NCI-H1417 (cell line): ENCODE results near the gene OTUB1.
A peak's percentile ranks its signal among the peaks of the same experiment; 100 is the strongest.

Source experiments
- DNase-seq, 3 experiments: peaks; one replicate each; lab custom pipeline; 2025; lab: John Stamatoyannopoulos, UW

Gene OTUB1

GRCh38 chr11:64007160-64007628 is 21.0 kb downstream of the OTUB1 start:
- DNase-seq, result no peak

DNA sequence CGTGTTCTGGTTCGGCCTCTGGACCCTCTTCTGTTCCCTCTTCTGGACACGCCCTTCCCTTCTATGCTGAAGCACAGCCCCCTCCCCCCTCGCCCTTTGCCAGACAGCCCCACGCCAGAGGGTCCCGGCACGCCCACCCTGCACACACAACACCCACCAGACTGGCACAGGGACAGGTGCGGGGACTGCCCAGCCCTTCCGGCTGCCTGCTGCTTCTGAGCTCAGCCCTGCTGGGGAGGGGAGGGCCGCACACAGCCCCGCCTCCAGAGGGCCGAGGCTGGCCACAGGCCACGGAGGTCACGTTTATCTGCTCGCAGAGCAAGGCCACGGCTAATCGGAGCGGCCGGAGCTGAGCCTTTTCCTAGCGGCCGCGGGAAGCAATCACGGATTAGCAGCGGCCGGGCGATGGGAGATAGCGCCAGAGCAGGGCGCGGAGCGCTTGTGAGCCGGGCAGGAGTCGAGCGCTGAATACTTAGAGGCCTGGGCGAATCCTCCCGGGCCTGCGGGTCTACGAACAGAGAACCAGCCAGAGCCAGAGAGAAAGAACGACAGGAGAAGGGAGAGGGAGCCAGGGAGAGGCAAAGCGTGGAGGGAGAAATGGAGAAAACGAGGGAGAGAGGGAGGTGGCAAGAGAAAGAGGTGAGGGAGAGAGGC is 21.5 kb downstream of the OTUB1 start:
- DNase-seq, result peak in 1 of 3 experiments; percentile 10

- no peak for DNase-seq
Measured at GRCh38 chr11:64008283-64008913, 22.2 kb downstream of the OTUB1 start.

- no peak for DNase-seq
Measured at GRCh38 chr11:64008914-64009633, 22.8 kb downstream of the OTUB1 start.

DNA sequence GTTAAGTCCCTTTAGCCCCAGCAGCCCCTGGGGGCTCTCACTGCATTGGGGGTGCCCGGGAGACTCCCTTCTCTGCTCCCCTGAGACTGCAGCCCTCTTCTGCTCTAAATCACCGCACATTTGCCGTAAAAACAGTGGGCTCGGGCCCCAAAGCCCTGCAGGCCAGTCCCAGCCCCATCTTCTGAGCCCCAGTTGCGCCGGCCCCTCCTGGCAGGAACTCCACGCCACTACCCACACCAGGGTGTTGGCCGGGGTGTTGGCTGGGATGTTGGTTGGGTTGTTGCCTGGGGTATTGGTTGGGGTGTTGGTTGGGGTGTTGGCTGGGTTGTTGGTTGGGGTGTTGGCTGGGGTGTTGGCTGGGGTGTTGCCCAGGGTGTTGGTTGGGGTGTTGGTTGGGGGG is 23.5 kb downstream of the OTUB1 start:
- no peak for DNase-seq

DNA sequence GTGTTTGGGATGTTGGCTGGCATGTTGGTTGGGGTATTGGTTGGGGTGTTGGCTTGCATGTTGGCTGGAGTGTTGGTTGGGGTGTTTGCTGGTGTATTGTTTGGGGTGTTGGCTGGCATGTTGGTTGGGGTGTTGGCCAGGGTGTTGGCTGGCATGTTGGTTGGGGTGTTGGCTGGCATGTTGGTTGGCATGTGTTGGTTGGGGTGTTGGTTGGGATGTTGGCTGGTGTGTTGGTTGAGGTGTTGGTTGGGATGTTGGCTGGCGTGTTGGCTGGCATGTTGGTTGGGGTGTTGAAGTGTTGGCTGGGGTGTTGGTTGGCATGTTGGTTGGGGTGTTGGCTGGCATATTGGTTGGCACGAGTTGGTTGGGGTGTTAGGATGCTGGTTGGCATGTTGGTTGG is 24.5 kb downstream of the OTUB1 start:
- DNase-seq, result no peak

DNA sequence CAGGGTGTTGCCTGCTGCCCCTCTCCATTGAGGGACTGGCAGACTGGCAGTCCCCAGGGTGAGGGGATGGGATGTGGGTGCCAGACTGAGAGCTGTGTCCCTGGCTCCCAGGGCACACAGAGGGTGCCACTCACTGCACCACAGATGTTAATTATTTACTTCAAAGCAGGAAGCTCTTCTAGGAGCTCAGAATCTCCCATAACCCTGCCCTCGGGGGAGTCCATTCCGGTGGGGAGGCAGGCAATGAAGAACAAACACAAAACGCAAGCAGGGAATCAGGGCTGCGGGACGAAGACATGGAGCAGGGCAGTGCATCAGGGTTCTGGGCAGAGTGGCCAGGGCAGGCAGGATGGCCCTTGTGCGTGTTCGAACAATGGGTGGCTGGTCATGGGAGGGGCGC is 25.1 kb downstream of the OTUB1 start:
- no peak for DNase-seq

GRCh38 chr11:64013141-64013896 is 27.1 kb downstream of the OTUB1 start:
- peak in 1 of 3 experiments; percentile 54 for DNase-seq

GRCh38 chr11:64014356-64014755 is 28.1 kb downstream of the OTUB1 start:
- no peak for DNase-seq

DNA sequence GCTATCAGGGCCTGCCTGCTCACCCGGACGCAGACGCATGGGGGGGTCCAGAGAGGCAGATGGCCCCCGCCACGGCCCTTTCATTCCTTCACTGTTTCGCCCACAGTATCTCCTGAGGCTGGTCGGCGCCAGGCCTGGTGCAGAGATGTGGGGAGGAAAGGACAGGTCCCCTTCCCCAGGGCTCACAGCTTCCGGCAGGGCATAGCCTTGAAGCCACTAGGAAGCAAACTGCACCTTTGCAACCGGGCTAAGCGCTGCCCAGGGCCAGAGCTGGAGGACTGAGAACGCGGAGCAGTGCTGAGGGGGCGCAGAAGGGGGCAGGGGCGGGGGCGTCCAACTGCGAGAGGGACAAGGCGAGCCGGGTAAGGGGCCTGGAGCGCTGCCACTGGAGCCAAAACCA is 29.3 kb downstream of the OTUB1 start:
- DNase-seq, result no peak

GRCh38 chr11:64015935-64016845 is 30.0 kb downstream of the OTUB1 start:
- DNase-seq, result peak in 2 of 3 experiments; percentile 83 to 91

DNA sequence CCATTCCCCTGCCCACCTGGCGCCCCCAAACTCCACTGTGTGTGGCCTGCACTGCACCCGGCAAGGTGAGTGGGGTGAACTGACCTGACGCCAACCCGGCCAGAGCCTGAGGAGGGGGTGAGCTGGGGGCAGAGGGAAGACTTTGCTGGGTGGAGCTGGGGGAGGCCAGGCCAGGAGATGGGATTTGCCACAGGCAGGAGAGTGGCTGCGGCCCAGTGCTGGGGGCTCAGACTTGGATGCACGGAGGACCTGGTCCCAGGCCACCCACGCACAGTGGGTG is 31.6 kb downstream of the OTUB1 start:
- no peak for DNase-seq

GRCh38 chr11:64018310-64018709 is 32.1 kb downstream of the OTUB1 start:
- DNase-seq, result no peak

GRCh38 chr11:64019106-64020037 is 33.1 kb downstream of the OTUB1 start:
- peak in 1 of 3 experiments; percentile 46 for DNase-seq

DNA sequence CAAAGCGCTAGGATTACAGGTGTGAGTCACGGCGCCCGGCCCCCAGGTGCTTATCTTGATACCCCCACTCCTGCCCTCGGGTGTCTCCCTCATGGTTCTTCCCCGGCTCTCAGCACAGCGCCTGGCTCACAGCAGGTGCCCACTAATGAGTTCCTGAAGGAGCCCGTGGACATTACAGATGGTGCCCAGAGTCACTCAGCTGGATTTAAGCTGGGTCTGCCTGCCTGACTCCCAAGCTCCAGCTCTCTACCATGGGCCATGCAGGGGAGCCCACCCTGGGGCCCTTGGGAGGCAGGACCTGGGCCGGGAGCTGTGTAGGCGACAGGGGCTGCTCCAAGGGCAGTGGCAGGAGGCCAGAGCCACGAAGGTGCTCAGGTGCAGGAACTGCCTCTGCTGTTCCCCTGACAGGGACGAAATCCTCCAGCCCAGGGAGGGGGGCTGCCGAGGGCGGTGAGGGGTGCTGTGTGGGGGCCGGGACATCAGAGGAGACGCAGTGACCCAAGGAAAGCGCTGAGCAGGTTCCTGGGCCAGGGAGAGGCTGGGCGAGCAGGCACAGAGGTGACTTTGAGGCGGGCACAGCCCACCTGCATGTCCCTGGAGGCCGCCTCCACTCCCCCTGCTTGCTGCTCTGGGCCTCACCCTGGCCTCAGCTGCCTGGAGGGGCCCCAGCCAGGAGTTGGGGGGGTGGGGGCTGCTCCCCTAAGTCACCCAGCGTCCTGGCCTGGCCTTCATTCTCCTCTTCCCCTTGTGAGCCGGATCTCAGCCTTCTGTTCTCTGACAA is 34.9 kb downstream of the OTUB1 start:
- DNase-seq, result peak; percentile 30 to 88 (median 76)

- DNase-seq, result peak in 1 of 3 experiments; percentile 46
Measured at GRCh38 chr11:64021757-64022093, 35.5 kb downstream of the OTUB1 start.

GRCh38 chr11:64022125-64022784 is 36.0 kb downstream of the OTUB1 start:
- no peak for DNase-seq

GRCh38 chr11:64023712-64024710 is 37.8 kb downstream of the OTUB1 start:
- DNase-seq, result no peak
